Measurements from ENCODE around the gene SPTLC2. TPM values are rescaled to one million over a fixed set of nuclear protein-coding genes. Genes with fewer than 3 reads are reported as not detected.
"Not testable (repeated sequence)": the region's sequence is repeated elsewhere in the genome, so short reads cannot be mapped to it uniquely, and the experiment has no call there.

Gene SPTLC2, protein sequence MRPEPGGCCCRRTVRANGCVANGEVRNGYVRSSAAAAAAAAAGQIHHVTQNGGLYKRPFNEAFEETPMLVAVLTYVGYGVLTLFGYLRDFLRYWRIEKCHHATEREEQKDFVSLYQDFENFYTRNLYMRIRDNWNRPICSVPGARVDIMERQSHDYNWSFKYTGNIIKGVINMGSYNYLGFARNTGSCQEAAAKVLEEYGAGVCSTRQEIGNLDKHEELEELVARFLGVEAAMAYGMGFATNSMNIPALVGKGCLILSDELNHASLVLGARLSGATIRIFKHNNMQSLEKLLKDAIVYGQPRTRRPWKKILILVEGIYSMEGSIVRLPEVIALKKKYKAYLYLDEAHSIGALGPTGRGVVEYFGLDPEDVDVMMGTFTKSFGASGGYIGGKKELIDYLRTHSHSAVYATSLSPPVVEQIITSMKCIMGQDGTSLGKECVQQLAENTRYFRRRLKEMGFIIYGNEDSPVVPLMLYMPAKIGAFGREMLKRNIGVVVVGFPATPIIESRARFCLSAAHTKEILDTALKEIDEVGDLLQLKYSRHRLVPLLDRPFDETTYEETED
- 10 to 100 TPM; 20.8 to 33.7 (median 26.2) TPM for total RNA-seq
- 30.6 TPM for total RNA-seq (2013)
- total RNA-seq = 28.4 to 116 (median 66.9) reads per million in 29 experiments

DNA sequence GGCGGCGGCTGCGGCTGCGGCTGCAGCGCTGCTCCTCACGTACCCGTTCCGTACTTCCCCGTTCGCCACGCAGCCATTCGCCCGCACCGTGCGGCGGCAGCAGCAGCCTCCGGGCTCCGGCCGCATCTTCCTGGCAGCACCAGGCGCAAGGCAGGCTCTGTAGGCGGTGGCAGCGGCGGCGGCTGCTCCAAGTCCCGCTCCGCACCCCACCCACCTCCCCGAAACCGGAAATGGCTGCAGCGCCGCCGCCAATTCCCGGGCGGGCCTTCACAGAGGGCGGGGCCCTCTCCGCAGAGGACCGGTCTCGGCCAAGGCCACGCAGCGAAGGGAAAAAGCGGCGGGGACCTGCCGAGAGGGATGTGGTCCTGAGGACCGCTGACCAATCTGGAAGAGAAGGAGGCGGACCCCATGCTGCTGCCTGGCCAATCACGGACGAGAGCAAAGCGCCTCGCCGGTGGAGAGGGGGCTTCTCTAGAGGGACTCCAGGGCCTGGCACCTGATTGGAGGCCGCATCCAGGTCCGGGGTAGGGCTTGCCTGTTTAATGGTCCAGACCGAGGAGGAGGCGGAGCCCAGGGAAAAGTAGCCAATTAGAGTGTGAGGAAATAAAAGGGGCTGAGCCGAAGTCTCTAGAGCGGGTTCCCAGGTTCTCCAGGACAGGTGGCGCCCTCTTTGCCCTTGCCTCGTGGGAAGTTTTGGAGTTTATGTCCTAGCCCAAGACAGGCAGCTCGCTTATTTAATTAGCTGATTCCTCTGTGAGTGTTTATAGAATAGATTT is at the start of gene SPTLC2:
TSS of gene SPTLC2 (minus strand) at position 184 of the 776 bp plus-strand sequence. CDS start at position 126, 58 bp downstream.
- Mint-ChIP-seq H3K9me3 (no peaks in the 10 kb centered on the region), H3K36me3 (no peaks in the 10 kb centered on the region), H3K4me3 (peak within 1 kb of the TSS; percentile 84 to 96 (median 89)), H3K27ac (peak within 1 kb of the TSS; percentile 87 to 89), H3K4me1 (peaks cover 44 to 46% (median 45%) of the 10 kb centered on the region in 3 donors), H3K27me3 (no peaks in the 10 kb centered on the region)
- POLR2A ChIA-PET = interaction anchor here (0.5 to 0.7 kb wide), 2 partner anchors 17 to 37 kb away, joined by 3 to 4 read pairs; no protein-coding TSS in a partner anchor
- WGBS (ENCODE audit: insufficient coverage) = under 1% methylated on average over 51 of the region's 58 CpGs
- Histone ChIP-seq H3K4me1 (ENCODE audit: control insufficient read depth in 1 of 2, extremely low read depth in 1 of 2, insufficient read depth in 2 of 2, low read length in 2 of 2) (peaks cover 9 to 18% of the 10 kb centered on the region in 2 experiments), H3K27me3 (replicated peaks in 1 of 2; ENCODE audit: control insufficient read depth in 2 of 2, extremely low read depth in 1 of 2, insufficient read depth in 2 of 2, low read length in 1 of 2) (no peaks in the 10 kb centered on the region), H3K36me3 (ENCODE audit: control insufficient read depth in 2 of 2, extremely low read depth in 1 of 2, insufficient read depth in 1 of 2, low read length in 1 of 2) (no peaks in the 10 kb centered on the region), H3K27ac (ENCODE audit: low read length) (peak within 1 kb of the TSS; percentile 50), H3K4me3 (ENCODE audit: control insufficient read depth in 1 of 2, extremely low read depth in 1 of 2, low read length in 1 of 2) (peak within 1 kb of the TSS; percentile 62 to 91), H3K9me3 (no peaks in the 10 kb centered on the region)
- ATAC-seq (replicated peaks in 1 of 4) (peak; percentile 95 to 98 (median 95)), DNase-seq (peak; percentile 88 to 99 (median 97))
- CTCF ChIA-PET = interaction anchor here in 1 of 2 donors (1.5 kb wide), 1 partner anchor 9 kb away, joined by 5 read pairs; no protein-coding TSS in a partner anchor

DNA sequence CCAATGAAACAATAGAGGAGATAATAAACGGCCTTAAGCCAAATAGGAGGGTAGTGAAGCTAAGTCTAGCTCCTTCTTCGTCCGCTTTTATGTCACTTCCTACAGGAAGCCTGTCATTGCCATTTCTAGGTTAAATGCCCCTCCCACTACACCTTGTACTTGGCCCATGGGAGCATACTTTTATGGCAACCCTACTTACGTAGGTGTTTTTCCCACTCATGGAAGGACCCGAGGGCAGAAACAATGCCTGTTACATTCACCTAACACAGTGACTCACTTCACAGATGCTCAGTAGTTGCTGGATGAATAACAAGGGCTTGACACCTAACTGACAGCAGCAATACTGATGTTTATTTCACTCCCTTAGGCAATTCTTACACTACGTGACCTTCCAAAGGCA is 46.9 kb upstream of the SPTLC2 start:
- H3K9me3 ChIP-seq = no peaks in the 10 kb centered on the region
- DNase-seq (no peak), ATAC-seq (replicated peaks in 1 of 4) (no peak)
- H3K27ac ChIP-seq (ENCODE audit: low read length) = no peak overlapping the region
- CTCF ChIA-PET = interaction anchor here in 1 of 2 donors (0.6 kb wide), 1 partner anchor 112 kb away, joined by 3 read pairs; no protein-coding TSS in a partner anchor
- 80% methylated on average over 5 of the region's 6 CpGs for WGBS (ENCODE audit: insufficient coverage)
- Mint-ChIP-seq H3K27me3 (no peaks in the 10 kb centered on the region), H3K9me3 (no peaks in the 10 kb centered on the region), H3K36me3 (no peaks in the 10 kb centered on the region), H3K27ac (no peak overlapping the region), H3K4me1 (no peaks in the 10 kb centered on the region), H3K4me3 (no peak overlapping the region)
- POLR2A ChIA-PET = no interaction called here
- no peaks in the 10 kb centered on the region for H3K36me3 ChIP-seq (ENCODE audit: control insufficient read depth in 2 of 2, extremely low read depth in 1 of 2, insufficient read depth in 1 of 2, low read length in 1 of 2)
- no peaks in the 10 kb centered on the region for H3K27me3 ChIP-seq (replicated peaks in 1 of 2; ENCODE audit: control insufficient read depth in 2 of 2, extremely low read depth in 1 of 2, insufficient read depth in 2 of 2, low read length in 1 of 2)
- H3K4me3 ChIP-seq (ENCODE audit: control insufficient read depth in 1 of 2, extremely low read depth in 1 of 2, low read length in 1 of 2) = no peak overlapping the region
- H3K4me1 ChIP-seq (ENCODE audit: control insufficient read depth in 1 of 2, extremely low read depth in 1 of 2, insufficient read depth in 2 of 2, low read length in 2 of 2) = no peaks in the 10 kb centered on the region

DNA sequence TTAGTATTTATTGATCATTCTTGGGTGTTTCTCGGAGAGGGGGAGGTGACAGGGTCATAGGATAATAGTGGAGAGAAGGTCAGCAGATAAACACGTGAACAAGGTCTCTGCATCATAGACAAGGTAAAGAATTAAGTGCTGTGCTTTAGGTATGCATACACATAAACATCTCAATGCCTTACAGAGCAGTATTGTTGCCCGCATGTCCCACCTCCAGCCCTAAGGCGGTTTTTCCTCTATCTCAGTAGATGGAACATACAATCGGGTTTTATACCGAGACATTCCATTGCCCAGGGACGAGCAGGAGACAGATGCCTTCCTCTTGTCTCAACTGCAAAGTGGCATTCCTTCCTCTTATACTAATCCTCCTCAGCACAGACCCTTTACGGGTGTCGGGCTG is 45.1 kb upstream of the SPTLC2 start:
- H3K27ac Mint-ChIP-seq; H3K4me3 Mint-ChIP-seq; H3K4me3 ChIP-seq (ENCODE audit: control insufficient read depth in 1 of 2, extremely low read depth in 1 of 2, low read length in 1 of 2); CTCF ChIA-PET; DNase-seq; H3K36me3 ChIP-seq (ENCODE audit: control insufficient read depth in 2 of 2, extremely low read depth in 1 of 2, insufficient read depth in 1 of 2, low read length in 1 of 2); H3K27ac ChIP-seq (ENCODE audit: low read length); H3K9me3 ChIP-seq; H3K27me3 ChIP-seq (replicated peaks in 1 of 2; ENCODE audit: control insufficient read depth in 2 of 2, extremely low read depth in 1 of 2, insufficient read depth in 2 of 2, low read length in 1 of 2); H3K9me3 Mint-ChIP-seq; H3K27me3 Mint-ChIP-seq; POLR2A ChIA-PET; H3K36me3 Mint-ChIP-seq; H3K4me1 Mint-ChIP-seq; ATAC-seq (replicated peaks in 1 of 4); H3K4me1 ChIP-seq (ENCODE audit: control insufficient read depth in 1 of 2, extremely low read depth in 1 of 2, insufficient read depth in 2 of 2, low read length in 2 of 2): not testable (repeated sequence)
- WGBS (ENCODE audit: insufficient coverage) = 100% methylated on average over 1 of the region's 9 CpGs

DNA sequence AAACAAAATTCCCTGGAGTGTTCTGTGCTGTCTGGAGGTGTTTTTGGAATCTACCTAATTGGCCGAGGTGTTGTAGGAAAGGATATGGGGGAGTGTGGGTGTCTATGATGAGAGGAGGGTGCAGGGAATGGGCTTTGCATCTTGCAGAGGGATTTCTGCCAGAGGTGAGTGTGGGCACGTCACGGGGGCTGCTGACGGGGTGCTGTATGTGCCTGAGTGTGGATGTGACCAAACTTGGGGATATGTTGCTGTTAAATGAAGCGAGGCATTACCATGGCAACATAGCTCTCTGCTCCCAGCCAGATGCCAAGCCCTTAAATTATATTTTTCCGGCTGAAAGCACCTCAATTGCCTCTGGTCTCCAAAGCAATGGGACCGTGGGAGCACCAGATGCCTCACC is 44.3 kb upstream of the SPTLC2 start:
- Histone ChIP-seq H3K36me3 (ENCODE audit: control insufficient read depth in 2 of 2, extremely low read depth in 1 of 2, insufficient read depth in 1 of 2, low read length in 1 of 2) (no peaks in the 10 kb centered on the region), H3K4me3 (ENCODE audit: control insufficient read depth in 1 of 2, extremely low read depth in 1 of 2, low read length in 1 of 2) (no peak overlapping the region), H3K27ac (ENCODE audit: low read length) (no peak overlapping the region), H3K4me1 (ENCODE audit: control insufficient read depth in 1 of 2, extremely low read depth in 1 of 2, insufficient read depth in 2 of 2, low read length in 2 of 2) (no peaks in the 10 kb centered on the region), H3K9me3 (no peaks in the 10 kb centered on the region), H3K27me3 (replicated peaks in 1 of 2; ENCODE audit: control insufficient read depth in 2 of 2, extremely low read depth in 1 of 2, insufficient read depth in 2 of 2, low read length in 1 of 2) (no peaks in the 10 kb centered on the region)
- ChIA-PET POLR2A (interaction anchor here in 1 of 2 donors (0.6 kb wide), 1 partner anchor 81 kb away, joined by 4 read pairs; no protein-coding TSS in a partner anchor), CTCF (no interaction called here)
- Mint-ChIP-seq H3K27ac (no peak overlapping the region), H3K4me1 (no peaks in the 10 kb centered on the region), H3K4me3 (no peak overlapping the region), H3K27me3 (no peaks in the 10 kb centered on the region), H3K9me3 (no peaks in the 10 kb centered on the region), H3K36me3 (no peaks in the 10 kb centered on the region)
- no peak for DNase-seq
- no peak for ATAC-seq (replicated peaks in 1 of 4)
- WGBS (ENCODE audit: insufficient coverage) = 91% methylated on average over 7 of the region's 7 CpGs

DNA sequence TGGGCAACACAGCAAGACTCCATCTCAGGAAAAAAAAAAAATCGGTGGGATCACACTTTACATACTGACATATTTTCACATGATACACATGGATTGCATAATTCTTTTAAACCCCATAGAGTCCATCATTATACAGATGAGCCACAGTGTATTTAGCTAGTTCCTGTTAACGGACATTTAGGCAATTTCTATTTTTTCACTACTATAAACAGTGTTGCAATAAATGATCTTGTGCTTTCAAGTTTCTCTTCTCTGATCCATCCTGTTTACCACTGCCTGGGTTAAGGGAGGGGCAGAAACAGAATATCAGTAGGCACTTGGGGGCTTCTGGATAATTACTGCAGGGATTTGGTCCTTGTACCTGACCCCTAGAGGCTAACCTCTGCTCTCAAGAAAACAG is 43.4 kb upstream of the SPTLC2 start:
- no peak overlapping the region for H3K4me3 ChIP-seq (ENCODE audit: control insufficient read depth in 1 of 2, extremely low read depth in 1 of 2, low read length in 1 of 2)
- H3K27me3 ChIP-seq (replicated peaks in 1 of 2; ENCODE audit: control insufficient read depth in 2 of 2, extremely low read depth in 1 of 2, insufficient read depth in 2 of 2, low read length in 1 of 2) = no peaks in the 10 kb centered on the region
- CTCF ChIA-PET = interaction anchor here in 1 of 2 donors (0.5 kb wide), 1 partner anchor 58 kb away, joined by 3 read pairs; no protein-coding TSS in a partner anchor
- H3K36me3 ChIP-seq (ENCODE audit: control insufficient read depth in 2 of 2, extremely low read depth in 1 of 2, insufficient read depth in 1 of 2, low read length in 1 of 2) = no peaks in the 10 kb centered on the region
- DNase-seq (no peak), ATAC-seq (replicated peaks in 1 of 4) (no peak)
- 60% methylated on average over 1 of the region's 2 CpGs for WGBS (ENCODE audit: insufficient coverage)
- Mint-ChIP-seq H3K9me3 (no peaks in the 10 kb centered on the region), H3K4me1 (peaks cover 0 to 4% (median 0%) of the 10 kb centered on the region in 3 donors), H3K27ac (no peak overlapping the region), H3K36me3 (no peaks in the 10 kb centered on the region), H3K4me3 (no peak overlapping the region), H3K27me3 (no peaks in the 10 kb centered on the region)
- no peak overlapping the region for H3K27ac ChIP-seq (ENCODE audit: low read length)
- no peaks in the 10 kb centered on the region for H3K9me3 ChIP-seq
- H3K4me1 ChIP-seq (ENCODE audit: control insufficient read depth in 1 of 2, extremely low read depth in 1 of 2, insufficient read depth in 2 of 2, low read length in 2 of 2) = no peaks in the 10 kb centered on the region
- POLR2A ChIA-PET = no interaction called here

DNA sequence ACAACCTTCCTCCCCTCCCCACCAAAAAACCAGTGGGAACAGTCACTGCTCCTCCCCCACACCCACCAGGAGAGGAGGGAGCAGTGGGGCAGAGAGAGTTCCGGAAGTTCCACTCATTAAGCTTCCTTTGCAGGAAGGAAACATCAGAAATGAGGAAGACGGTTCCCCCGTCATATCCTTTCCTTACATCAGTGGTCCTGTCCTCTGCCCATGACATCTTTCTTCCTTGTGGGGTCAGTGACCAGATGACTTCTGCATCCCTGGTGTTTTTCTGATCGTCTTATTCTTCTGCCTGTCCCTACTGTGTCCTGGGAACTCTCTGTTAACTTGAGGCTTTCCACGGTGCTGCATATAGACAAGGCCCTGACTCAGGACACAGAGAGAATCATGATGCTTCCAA is 40.8 kb upstream of the SPTLC2 start:
- no peak overlapping the region for H3K27ac ChIP-seq (ENCODE audit: low read length)
- no peaks in the 10 kb centered on the region for H3K36me3 ChIP-seq (ENCODE audit: control insufficient read depth in 2 of 2, extremely low read depth in 1 of 2, insufficient read depth in 1 of 2, low read length in 1 of 2)
- DNase-seq = no peak
- no peaks in the 10 kb centered on the region for H3K9me3 Mint-ChIP-seq
- no peaks in the 10 kb centered on the region for H3K36me3 Mint-ChIP-seq
- H3K27me3 Mint-ChIP-seq = no peaks in the 10 kb centered on the region
- no peaks in the 10 kb centered on the region for H3K9me3 ChIP-seq
- no peaks in the 10 kb centered on the region for H3K4me1 ChIP-seq (ENCODE audit: control insufficient read depth in 1 of 2, extremely low read depth in 1 of 2, insufficient read depth in 2 of 2, low read length in 2 of 2)
- peaks cover 0 to 4% of the 10 kb centered on the region in 2 experiments for H3K27me3 ChIP-seq (replicated peaks in 1 of 2; ENCODE audit: control insufficient read depth in 2 of 2, extremely low read depth in 1 of 2, insufficient read depth in 2 of 2, low read length in 1 of 2)
- ATAC-seq (replicated peaks in 1 of 4) = no peak
- H3K4me3 Mint-ChIP-seq = no peak overlapping the region
- POLR2A ChIA-PET = no interaction called here
- peaks cover 0 to 14% (median 0%) of the 10 kb centered on the region in 3 donors for H3K4me1 Mint-ChIP-seq
- H3K27ac Mint-ChIP-seq = no peak overlapping the region
- CTCF ChIA-PET = no interaction called here
- WGBS (ENCODE audit: insufficient coverage) = 74% methylated on average over 5 of the region's 5 CpGs
- no peak overlapping the region for H3K4me3 ChIP-seq (ENCODE audit: control insufficient read depth in 1 of 2, extremely low read depth in 1 of 2, low read length in 1 of 2)
